GM19043 (cell line): ENCODE data around the gene DNAI2.

Source experiments
- ATAC-seq: cut with Tn5 transposase; IDR thresholded peaks from one replicate; pipeline ENCODE4 v1.9.1; 2021; ENCODE audit warnings: low read depth; ENCODE audit not compliant: unreplicated experiment

The DNAI2 gene

GRCh38 chr17:74274060-74274708 lies at the start of gene DNAI2:
DNAI2 (plus strand) TSS chr17:74274234; CDS start chr17:74281818, 7,584 bp downstream.
- no peak for ATAC-seq

GRCh38 chr17:74224959-74225725 lies 48.9 kb upstream of the DNAI2 start:
- no peak for ATAC-seq

GRCh38 chr17:74226252-74226651 lies 47.8 kb upstream of the DNAI2 start:
- ATAC-seq: no peak

- no peak for ATAC-seq
Observed at GRCh38 chr17:74227271-74228080, 46.6 kb upstream of the DNAI2 start.

GRCh38 chr17:74228306-74228978 lies 45.6 kb upstream of the DNAI2 start:
- ATAC-seq: no peak

GRCh38 chr17:74230896-74231295 lies 43.1 kb upstream of the DNAI2 start:
- ATAC-seq: no peak

- ATAC-seq: no peak
Observed at GRCh38 chr17:74231928-74232907, 41.8 kb upstream of the DNAI2 start.

- no peak for ATAC-seq
Observed at GRCh38 chr17:74233937-74234336, 40.1 kb upstream of the DNAI2 start.

- no peak for ATAC-seq
Observed at GRCh38 chr17:74234486-74234885, 39.5 kb upstream of the DNAI2 start.

- ATAC-seq: no peak
Observed at GRCh38 chr17:74235040-74235581, 38.9 kb upstream of the DNAI2 start.

- no peak for ATAC-seq
Observed at GRCh38 chr17:74235911-74236371, 38.1 kb upstream of the DNAI2 start.

GRCh38 chr17:74237321-74237720 lies 36.7 kb upstream of the DNAI2 start:
- ATAC-seq: no peak

GRCh38 chr17:74239172-74239571 lies 34.9 kb upstream of the DNAI2 start:
- ATAC-seq: no peak

- ATAC-seq: no peak
Observed at GRCh38 chr17:74240618-74241205, 33.3 kb upstream of the DNAI2 start.

GRCh38 chr17:74241431-74241830 lies 32.6 kb upstream of the DNAI2 start:
- no peak for ATAC-seq

GRCh38 chr17:74241847-74242246 lies 32.2 kb upstream of the DNAI2 start:
- no peak for ATAC-seq

- no peak for ATAC-seq
Observed at GRCh38 chr17:74243013-74243755, 30.9 kb upstream of the DNAI2 start.

- no peak for ATAC-seq
Observed at GRCh38 chr17:74244128-74244527, 29.9 kb upstream of the DNAI2 start.
